Stomach smooth muscle (tissue), 2 donors: ENCODE results near the gene MESD.
A peak's percentile ranks its signal among the peaks of the same experiment; 100 is the strongest.
"Not testable (repeated sequence)": the region's sequence is repeated elsewhere in the genome, so short reads cannot be mapped to it uniquely, and the experiment has no call there.

Source experiments
- H3K27ac ChIP-seq: one replicate; pipeline ENCODE4 v1.7.0; 2013; ENCODE audit warnings: mild to moderate bottlenecking, low read length, inconsistent platforms
- H3K27me3 ChIP-seq, 2 donors: one replicate each; pipeline ENCODE4 v1.7.0; 2013; ENCODE audit warnings: low read length in 2 of 2; ENCODE audit not compliant: insufficient read depth in 2 of 2, control insufficient read depth in 1 of 2
- H3K36me3 ChIP-seq, 2 donors: one replicate each; pipeline ENCODE4 v1.7.0; 2013; ENCODE audit warnings: low read length in 2 of 2; ENCODE audit not compliant: control insufficient read depth in 2 of 2, insufficient read depth in 2 of 2
- H3K4me1 ChIP-seq: one replicate; pipeline ENCODE4 v1.7.0; 2013; ENCODE audit warnings: low read length; ENCODE audit not compliant: control insufficient read depth, insufficient read depth
- H3K4me3 ChIP-seq, 2 donors: one replicate each; pipeline ENCODE4 v1.7.0; 2013; ENCODE audit warnings: low read length in 2 of 2
- H3K9ac ChIP-seq, 2 donors: one replicate each; pipeline ENCODE4 v1.7.0; 2013; ENCODE audit warnings: low read length in 2 of 2, mild to moderate bottlenecking in 1 of 2
- H3K9me3 ChIP-seq, 2 donors: one replicate each; pipeline ENCODE4 v1.7.0; 2013; ENCODE audit warnings: low read length in 2 of 2; ENCODE audit not compliant: control insufficient read depth in 2 of 2
- donor health status: healthy.
- donor health status: Pancreatic carcinoma.

Gene MESD

DNA sequence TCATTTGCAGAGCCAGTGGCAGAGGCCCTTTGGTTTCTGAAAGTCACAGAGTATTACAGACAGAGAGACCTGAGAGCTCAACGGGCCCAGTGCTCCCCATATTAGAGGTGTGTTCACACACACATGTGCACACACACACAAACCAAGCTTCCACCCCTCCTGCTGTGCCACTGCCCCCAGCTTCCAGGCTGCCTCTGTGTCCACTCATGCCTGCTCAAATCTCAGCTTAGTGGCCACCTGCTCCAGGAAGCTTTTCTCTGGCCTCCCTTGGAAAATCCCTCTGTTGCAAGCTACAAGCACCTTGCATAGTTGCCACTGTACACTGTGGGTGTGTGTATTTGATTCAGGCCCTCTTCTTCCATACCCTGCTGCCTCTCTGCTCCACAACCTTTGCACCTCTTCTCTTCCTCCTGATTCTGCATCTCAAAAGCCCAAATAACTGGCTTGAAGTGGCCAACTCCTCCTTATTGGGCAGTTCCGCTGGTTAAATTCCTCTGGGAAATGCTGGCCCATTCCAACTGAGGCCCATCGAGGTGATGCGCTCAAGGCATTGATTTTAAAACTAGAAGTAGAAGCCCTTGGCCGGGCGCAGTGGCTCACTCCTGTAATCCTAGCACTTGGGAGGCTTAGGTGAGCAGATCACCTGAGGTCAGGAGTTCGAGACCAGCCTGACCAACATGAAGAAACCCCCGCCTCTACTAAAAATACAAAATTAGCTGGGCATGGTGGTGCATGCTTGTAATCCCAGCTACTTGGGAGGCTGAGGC lies 23.0 kb downstream of the MESD start:
- H3K36me3 ChIP-seq = peaks cover 0 to 7% of the 10 kb centered on the region in 2 donors
- no peaks in the 10 kb centered on the region for H3K27me3 ChIP-seq

DNA sequence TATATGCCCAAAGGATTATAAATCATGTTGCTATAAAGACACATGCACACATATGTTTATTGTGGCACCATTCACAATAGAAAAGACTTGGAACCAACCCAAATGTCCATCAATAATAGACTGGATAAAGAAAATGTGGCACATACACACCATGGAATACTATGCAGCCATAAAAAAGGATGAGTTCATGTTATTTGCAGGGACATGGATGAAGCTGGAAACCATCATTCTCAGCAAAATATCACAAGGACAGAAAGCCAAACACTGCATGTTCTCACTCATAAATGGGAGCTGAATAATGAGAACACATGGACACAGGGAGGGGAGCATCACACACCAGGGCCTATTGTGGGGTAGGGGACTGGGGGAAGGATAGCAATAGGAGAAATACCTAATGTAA lies 24.2 kb downstream of the MESD start:
- not testable (repeated sequence) for H3K4me3 ChIP-seq

More for the DNA sequence above, 23.0 kb downstream of the MESD start:
- H3K9me3 ChIP-seq = no peaks in the 10 kb centered on the region
- H3K27ac ChIP-seq = peak overlapping the region; percentile 33
- no peak overlapping the region for H3K4me3 ChIP-seq
- no peak overlapping the region for H3K9ac ChIP-seq
- H3K4me1 ChIP-seq = peaks cover 12% of the 10 kb centered on the region

DNA sequence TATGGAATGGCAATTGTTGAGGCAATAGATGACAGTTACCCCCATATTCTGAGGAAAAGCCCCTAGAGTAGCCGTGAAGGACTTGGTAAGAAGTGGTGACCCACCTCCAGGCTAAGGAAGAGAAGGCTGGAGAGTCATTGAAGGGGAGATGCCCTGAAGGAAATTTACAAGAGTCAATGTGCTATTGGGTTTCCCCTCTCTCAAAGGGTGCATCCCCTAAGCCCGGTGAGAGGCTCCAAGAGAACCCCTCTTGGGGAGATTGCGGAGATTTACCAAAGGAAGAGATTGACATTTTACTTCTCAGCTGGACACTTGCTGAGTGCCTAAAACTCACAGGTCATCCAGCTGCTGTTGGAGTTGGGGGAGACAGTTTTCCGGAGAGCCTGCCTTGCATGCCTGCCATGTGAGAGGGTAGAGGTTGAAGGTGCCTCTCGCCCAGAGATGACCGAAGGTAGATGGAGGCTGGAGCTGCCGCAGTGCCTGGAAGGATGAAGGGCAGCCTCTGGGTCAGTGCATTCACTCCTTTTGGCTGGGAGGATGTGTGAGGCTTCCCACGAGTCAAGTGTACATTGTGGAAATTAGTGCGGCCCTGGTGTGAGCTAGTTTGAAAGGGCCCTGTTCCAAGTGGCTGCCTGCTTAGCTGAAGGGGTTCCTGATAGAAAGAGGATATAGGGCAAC lies 30.7 kb downstream of the MESD start:
- Histone ChIP-seq H3K4me3 (no peak overlapping the region), H3K9me3 (no peaks in the 10 kb centered on the region), H3K36me3 (peaks cover 0 to 8% of the 10 kb centered on the region in 2 donors), H3K4me1 (no peaks in the 10 kb centered on the region), H3K27ac (no peak overlapping the region), H3K9ac (no peak overlapping the region), H3K27me3 (no peaks in the 10 kb centered on the region)

More for the DNA sequence above, 24.2 kb downstream of the MESD start:
- not testable (repeated sequence) for H3K27me3 ChIP-seq, H3K27ac ChIP-seq, H3K36me3 ChIP-seq, H3K9ac ChIP-seq, H3K9me3 ChIP-seq
- H3K4me1 ChIP-seq = peaks cover 12% of the 10 kb centered on the region

DNA sequence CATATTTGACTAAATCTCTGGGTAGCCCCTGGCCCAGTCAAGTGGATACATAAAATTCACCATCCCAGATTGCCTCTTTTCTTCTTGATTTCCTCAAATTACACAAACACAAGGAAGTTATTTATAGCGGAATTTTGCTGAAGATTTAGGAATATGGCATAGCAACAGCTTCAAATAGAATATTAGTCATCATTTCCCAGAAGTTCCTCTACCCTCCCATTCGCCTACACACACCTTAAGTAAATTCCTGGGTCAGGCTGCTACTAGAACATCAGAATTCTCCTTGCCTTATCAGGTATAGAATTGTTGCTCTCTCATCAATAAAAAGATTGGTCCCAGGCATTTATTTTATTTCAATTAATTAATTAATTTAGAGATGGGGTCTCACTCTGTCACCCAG lies 31.6 kb downstream of the MESD start:
- Histone ChIP-seq H3K27me3 (no peaks in the 10 kb centered on the region), H3K4me1 (no peaks in the 10 kb centered on the region), H3K4me3 (no peak overlapping the region), H3K36me3 (peaks cover 2 to 8% of the 10 kb centered on the region in 2 donors), H3K27ac (no peak overlapping the region), H3K9ac (no peak overlapping the region), H3K9me3 (no peaks in the 10 kb centered on the region)

DNA sequence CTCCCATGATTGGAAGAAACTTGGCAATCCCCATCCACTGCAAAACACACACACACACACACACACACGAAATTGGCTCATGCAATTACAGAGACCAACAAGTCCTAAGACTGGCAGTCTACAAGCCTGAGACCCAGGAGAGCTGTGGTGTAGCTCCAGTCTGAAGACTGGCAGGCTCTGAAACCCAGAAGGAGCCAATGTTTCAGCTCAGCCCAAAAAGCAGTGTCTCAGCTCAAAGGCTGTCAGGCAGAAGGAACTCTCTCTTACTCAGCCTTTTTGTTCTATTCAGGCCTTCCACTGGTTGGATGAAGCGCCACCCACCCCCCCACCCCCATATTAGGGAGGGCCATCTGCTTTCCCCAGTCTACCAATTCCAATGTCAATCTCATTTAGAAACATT lies 32.1 kb downstream of the MESD start:
- Histone ChIP-seq H3K27ac (no peak overlapping the region), H3K9me3 (no peaks in the 10 kb centered on the region), H3K36me3 (peaks cover 2 to 8% of the 10 kb centered on the region in 2 donors), H3K27me3 (no peaks in the 10 kb centered on the region), H3K9ac (no peak overlapping the region), H3K4me3 (no peak overlapping the region), H3K4me1 (no peaks in the 10 kb centered on the region)

DNA sequence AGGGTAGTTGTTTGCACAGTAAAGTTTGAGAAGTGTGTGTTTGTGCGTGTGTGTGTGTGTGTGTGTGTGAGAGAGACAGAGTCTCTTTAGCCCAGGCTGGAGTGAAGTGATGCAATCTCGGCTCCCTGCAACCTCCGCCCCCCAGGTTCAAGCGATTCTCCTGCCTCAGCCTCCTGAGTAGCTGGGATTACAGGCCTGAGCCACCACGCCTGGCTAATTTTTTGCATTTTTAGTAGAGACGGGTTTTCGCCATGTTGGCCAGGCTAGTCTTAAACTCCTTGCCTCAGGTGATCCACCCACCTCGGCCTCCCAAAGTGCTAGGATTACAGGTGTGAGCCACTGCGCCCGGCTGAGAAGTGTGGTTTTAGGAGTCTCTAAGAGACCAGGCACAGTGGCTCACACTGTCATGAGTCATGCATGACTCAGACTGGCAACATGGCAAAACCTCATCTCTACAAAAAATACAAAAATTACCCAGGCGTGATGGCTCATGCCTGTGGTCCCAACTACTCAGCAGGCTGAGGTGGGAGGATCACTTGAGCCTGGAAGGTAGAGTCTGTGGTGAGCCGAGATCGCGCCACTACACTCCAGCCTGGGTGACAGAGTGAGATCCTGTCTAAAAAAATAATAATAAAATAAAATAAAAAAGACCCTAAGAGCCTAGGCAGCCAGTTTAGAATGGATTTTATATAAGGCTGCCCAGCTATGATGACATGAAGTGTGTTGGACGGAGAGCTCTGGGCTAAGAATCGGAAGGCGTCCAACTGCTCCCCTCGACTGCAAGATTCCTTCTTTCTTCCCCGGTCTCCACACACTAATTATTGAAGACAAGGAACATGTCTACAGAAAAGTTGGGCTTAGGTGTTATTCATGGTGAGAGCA lies 33.8 kb downstream of the MESD start:
- H3K9me3 ChIP-seq, H3K27me3 ChIP-seq, H3K9ac ChIP-seq, H3K27ac ChIP-seq, H3K4me1 ChIP-seq, H3K4me3 ChIP-seq: not testable (repeated sequence)
- H3K36me3 ChIP-seq = peaks cover 7 to 13% of the 10 kb centered on the region in 2 donors

DNA sequence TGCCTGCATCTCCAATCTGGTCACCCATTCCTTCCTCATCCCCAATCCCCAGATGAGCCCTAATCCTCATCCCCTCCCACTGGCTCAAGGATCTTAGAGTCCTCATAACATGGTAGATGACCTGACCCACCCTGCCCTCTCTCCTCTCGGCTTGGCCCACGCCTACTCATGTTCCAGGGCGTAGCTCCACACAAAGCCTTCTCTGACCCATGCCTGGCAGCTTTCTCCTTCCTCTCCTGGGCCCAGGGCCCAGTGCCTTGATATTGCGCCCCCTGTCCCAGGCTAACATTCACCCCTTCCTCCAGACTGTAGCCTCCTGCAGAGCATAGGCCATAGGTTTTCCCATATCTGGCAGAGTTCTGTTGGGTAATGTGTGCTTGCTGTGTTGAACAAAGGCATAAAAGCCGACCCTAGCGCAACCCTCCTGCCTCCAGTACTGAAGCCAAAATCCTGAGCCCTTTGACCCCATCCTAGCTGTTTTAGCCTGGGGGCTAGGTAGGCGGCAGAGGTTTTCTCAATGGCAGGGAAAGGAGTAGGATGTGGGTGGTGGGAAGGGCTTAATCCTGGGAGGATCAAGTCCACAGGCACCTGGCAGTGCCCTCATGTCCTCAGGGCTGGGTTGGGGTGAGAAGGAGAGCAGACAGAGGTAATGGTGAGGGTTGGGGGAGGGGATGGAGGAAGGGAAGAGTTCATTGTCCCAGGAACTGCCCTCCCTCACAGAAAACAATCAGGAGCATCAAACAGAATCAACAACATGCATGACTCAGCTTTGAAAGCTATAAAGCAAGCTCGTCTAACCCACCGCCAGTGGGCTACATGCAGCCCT lies 35.5 kb downstream of the MESD start:
- Histone ChIP-seq H3K9me3 (no peaks in the 10 kb centered on the region), H3K4me3 (no peak overlapping the region), H3K27me3 (no peaks in the 10 kb centered on the region), H3K9ac (no peak overlapping the region), H3K36me3 (peaks cover 16 to 21% of the 10 kb centered on the region in 2 donors), H3K4me1 (no peaks in the 10 kb centered on the region), H3K27ac (no peak overlapping the region)

DNA sequence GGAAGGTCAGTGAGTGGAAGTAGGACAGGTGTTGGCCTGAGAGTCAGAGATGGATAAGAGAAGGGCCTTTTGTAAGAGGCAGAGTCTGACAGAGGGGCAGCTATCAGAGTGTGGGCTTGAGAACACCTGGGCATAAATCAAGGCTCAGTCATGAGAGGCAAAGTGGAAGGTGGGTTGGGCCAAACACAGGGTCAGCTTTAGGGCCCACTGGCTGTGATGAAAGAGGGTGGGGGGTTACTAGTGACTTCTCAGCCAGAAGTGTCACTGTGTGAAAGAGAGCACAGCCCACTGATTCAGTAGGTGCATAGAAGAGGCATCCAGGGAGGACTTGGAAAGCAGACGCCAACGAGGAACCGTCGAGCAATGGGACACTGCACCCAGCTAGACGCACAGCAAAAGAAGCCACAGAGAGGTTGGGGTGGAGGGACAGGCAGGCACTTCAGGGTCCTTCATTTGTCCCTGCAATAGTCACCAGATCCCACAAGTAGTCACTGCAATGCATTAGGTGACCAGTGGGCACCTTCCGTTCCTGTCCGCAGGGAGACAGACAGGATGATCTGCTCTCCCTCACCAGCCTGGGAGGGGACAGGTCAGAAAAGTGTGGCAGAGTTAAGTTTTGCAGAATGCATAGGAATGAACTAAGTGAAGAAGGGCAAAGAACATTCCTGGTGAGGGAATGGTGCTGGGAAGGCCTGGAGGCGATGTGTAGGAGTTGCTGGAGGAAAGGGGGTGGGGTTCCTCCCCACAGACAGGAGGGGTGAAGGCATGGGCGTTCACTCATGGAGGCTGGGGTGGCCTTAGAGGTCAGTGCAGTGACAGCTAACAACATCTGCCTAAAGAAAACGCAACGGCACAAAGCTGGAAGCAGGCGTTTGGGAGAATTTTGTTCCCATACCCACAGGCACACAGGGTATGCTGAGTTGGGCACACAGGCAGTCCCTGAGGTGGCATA lies 36.3 kb downstream of the MESD start:
- no peaks in the 10 kb centered on the region for H3K9me3 ChIP-seq
- H3K36me3 ChIP-seq = peaks cover 21 to 22% of the 10 kb centered on the region in 2 donors
- H3K9ac ChIP-seq = no peak overlapping the region
- no peaks in the 10 kb centered on the region for H3K4me1 ChIP-seq
- H3K27ac ChIP-seq = no peak overlapping the region
- H3K4me3 ChIP-seq = no peak overlapping the region
- no peaks in the 10 kb centered on the region for H3K27me3 ChIP-seq

DNA sequence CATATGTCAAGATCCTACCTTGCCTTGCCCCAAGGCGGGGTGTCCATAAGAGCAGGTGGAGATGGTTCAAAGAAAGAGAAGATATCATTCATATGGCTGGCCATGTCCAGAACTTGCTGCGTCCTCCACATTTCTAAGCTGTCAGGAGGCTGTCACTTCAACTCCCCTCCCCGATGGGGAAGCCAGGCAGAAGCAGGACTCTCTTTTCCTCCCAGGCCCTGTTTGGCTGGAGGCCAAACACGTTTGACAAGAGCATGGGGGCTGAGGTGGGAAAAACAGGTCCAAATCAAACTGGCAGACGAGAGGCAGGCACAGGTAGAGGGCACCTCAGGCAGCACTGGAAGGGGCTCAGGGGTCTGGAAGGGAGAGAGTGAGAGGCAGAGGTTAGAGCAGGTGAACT lies 37.7 kb downstream of the MESD start:
- no peaks in the 10 kb centered on the region for H3K4me1 ChIP-seq
- H3K4me3 ChIP-seq = no peak overlapping the region
- H3K27ac ChIP-seq = no peak overlapping the region
- no peak overlapping the region for H3K9ac ChIP-seq
- H3K9me3 ChIP-seq = no peaks in the 10 kb centered on the region
- peaks cover 33 to 35% of the 10 kb centered on the region in 2 donors for H3K36me3 ChIP-seq
- no peaks in the 10 kb centered on the region for H3K27me3 ChIP-seq
